CD14-positive monocyte (primary cell): ENCODE data around the gene MRPL4. TPM values are rescaled to one million over a fixed set of nuclear protein-coding genes. Genes with fewer than 3 reads are reported as not detected.

Source experiments
- DNase-seq, 3 donors: peaks; one replicate each; pipeline ENCODE4 v3.0.0-alpha.2; 2011 to 2022
- H2AFZ ChIP-seq: 2 replicates; pipeline ENCODE4 v1.6.0; 2012; ENCODE audit warnings: mild to moderate bottlenecking, low read depth, low read length, inconsistent platforms; ENCODE audit not compliant: insufficient read depth, poor library complexity, severe bottlenecking
- H3K27ac ChIP-seq, 2 donors: 1 replicate in 1 of 2; 2 replicates in 1 of 2; pipeline ENCODE4 v1.5.1; 2012 to 2013; ENCODE audit warnings: low read length in 2 of 2, control low read depth in 1 of 2, inconsistent platforms in 1 of 2, low read depth in 1 of 2, mild to moderate bottlenecking in 1 of 2
- H3K27me3 ChIP-seq, 2 donors: one replicate each; pipeline versions ENCODE4 v1.6.0 to v1.6.1; 2011 to 2013; ENCODE audit warnings: low read length in 2 of 2; ENCODE audit not compliant: control insufficient read depth in 2 of 2, insufficient read depth in 2 of 2
- H3K36me3 ChIP-seq, 2 donors: replicated peaks in 1 of 2; 1 replicate in 1 of 2; 2 replicates in 1 of 2; pipeline versions ENCODE4 v1.5.1 to v1.6.1; 2012 to 2013; ENCODE audit warnings: low read length in 2 of 2, control low read depth in 1 of 2, inconsistent platforms in 1 of 2, mild to moderate bottlenecking in 1 of 2; ENCODE audit not compliant: insufficient read depth in 2 of 2, control insufficient read depth in 1 of 2
- H3K4me1 ChIP-seq, 2 donors: 1 replicate in 1 of 2; 2 replicates in 1 of 2; pipeline versions ENCODE4 v1.5.1 to v1.6.1; 2012 to 2013; ENCODE audit warnings: low read length in 2 of 2, control low read depth in 1 of 2, inconsistent platforms in 1 of 2, mild to moderate bottlenecking in 1 of 2, moderate library complexity in 1 of 2; ENCODE audit not compliant: insufficient read depth in 2 of 2, control insufficient read depth in 1 of 2
- H3K4me2 ChIP-seq: replicated peaks from 2 replicates; pipeline ENCODE3; 2012; ENCODE audit warnings: low read length, moderate library complexity, mild to moderate bottlenecking; ENCODE audit not compliant: poor library complexity, severe bottlenecking; ENCODE audit errors: extremely low read depth
- H3K4me3 ChIP-seq, 3 experiments: fragments of 200-600 bp in 1 of 3; sonication (generic) in 1 of 3; replicated peaks in 1 of 3; 1 replicate in 2 of 3; 2 replicates in 1 of 3; pipeline ENCODE4 v1.5.1; 2011 to 2013; ENCODE audit warnings: low read length in 3 of 3, mild to moderate bottlenecking in 3 of 3, control low read depth in 2 of 3, low read depth in 2 of 3, inconsistent platforms in 1 of 3, moderate library complexity in 1 of 3
- H3K79me2 ChIP-seq: 2 replicates; pipeline ENCODE4 v1.6.0; 2012; ENCODE audit warnings: mild to moderate bottlenecking, control low read depth, inconsistent platforms, low read length, moderate library complexity; ENCODE audit not compliant: insufficient read depth
- H3K9ac ChIP-seq: 2 replicates; pipeline ENCODE4 v1.6.0; 2017; ENCODE audit warnings: low read length, mild to moderate bottlenecking; ENCODE audit not compliant: insufficient read depth, poor library complexity, severe bottlenecking
- H3K9me3 ChIP-seq, 2 donors: replicated peaks in 1 of 2; 1 replicate in 1 of 2; 2 replicates in 1 of 2; pipeline versions ENCODE4 v1.5.1 to v1.6.1; 2012 to 2013; ENCODE audit warnings: low read length in 2 of 2, control low read depth in 1 of 2; ENCODE audit not compliant: control insufficient read depth in 1 of 2, insufficient read depth in 1 of 2
- H4K20me1 ChIP-seq: 2 replicates; pipeline ENCODE4 v1.6.0; 2012; ENCODE audit warnings: mild to moderate bottlenecking, low read length, control low read depth, moderate library complexity; ENCODE audit not compliant: insufficient read depth
- H3K27ac Mint-ChIP-seq, 7 donors: one replicate each; pipeline ENCODE4 v1.8.0; 2020; ENCODE audit warnings: mild to moderate bottlenecking in 7 of 7, mixed read lengths in 7 of 7, moderate library complexity in 6 of 7, inconsistent platforms in 2 of 7
- H3K27me3 Mint-ChIP-seq, 3 donors: one replicate each; pipeline ENCODE4 v1.8.0; 2021 to 2022; ENCODE audit warnings: low read depth in 3 of 3, mild to moderate bottlenecking in 3 of 3, mixed read lengths in 3 of 3, moderate library complexity in 3 of 3, inconsistent platforms in 1 of 3
- H3K36me3 Mint-ChIP-seq, 2 donors: one replicate each; pipeline ENCODE4 v1.8.0; 2020; ENCODE audit warnings: mixed read lengths in 2 of 2, inconsistent platforms in 1 of 2, mild to moderate bottlenecking in 1 of 2
- H3K4me1 Mint-ChIP-seq: one replicate; pipeline ENCODE4 v1.8.0; 2020; ENCODE audit warnings: mild to moderate bottlenecking, mixed read lengths
- H3K4me3 Mint-ChIP-seq, 2 donors: one replicate each; pipeline ENCODE4 v1.8.0; 2020; ENCODE audit warnings: mild to moderate bottlenecking in 2 of 2, mixed read lengths in 2 of 2, moderate library complexity in 1 of 2
- H3K9me3 Mint-ChIP-seq, 7 donors: one replicate each; pipeline ENCODE4 v1.8.0; 2020 to 2022; ENCODE audit warnings: mixed read lengths in 7 of 7, mild to moderate bottlenecking in 6 of 7, moderate library complexity in 6 of 7, inconsistent platforms in 2 of 7
- CTCF ChIP-seq: fragments of 200-600 bp; IDR thresholded peaks from one replicate; pipeline ENCODE4 v1.8.0; 2022; ENCODE audit warnings: antibody characterized with exemption, mild to moderate bottlenecking
- WGBS: methylation state at CpG from one replicate; pipeline ENCODE4 v1.1.5; 2013; ENCODE audit warnings: missing lambda C conversion rate; ENCODE audit not compliant: insufficient coverage; 5-methylcytosine and 5-hydroxymethylcytosine counted together
- intact Hi-C, 2 donors: fragments of 100-400 bp; cut with micrococcal nuclease; formaldehyde crosslinking; loops; one replicate each; pipeline versions ENCODE4 v1.15.0 to v1.15.1; 2023
- polyA plus RNA-seq, 3 donors: library from polyadenylated mRNA; depleted of rRNA in 1 of 3; unstranded in 2 of 3; stranded (reverse) in 1 of 3; fragments of 300-500 nt in 2 of 3; fragments of >200 nt in 1 of 3; fragmentation: Illumina TruSeq in 2 of 3; gene quantifications; 1 replicate in 2 of 3; 2 replicates in 1 of 3; pipeline ENCODE4 v1.2.3, GENCODE V29; 2012 to 2021

MRPL4 gene
- polyA plus RNA-seq, 3 donors, result 20.4 to 40.2 (median 22.7) TPM

DNA sequence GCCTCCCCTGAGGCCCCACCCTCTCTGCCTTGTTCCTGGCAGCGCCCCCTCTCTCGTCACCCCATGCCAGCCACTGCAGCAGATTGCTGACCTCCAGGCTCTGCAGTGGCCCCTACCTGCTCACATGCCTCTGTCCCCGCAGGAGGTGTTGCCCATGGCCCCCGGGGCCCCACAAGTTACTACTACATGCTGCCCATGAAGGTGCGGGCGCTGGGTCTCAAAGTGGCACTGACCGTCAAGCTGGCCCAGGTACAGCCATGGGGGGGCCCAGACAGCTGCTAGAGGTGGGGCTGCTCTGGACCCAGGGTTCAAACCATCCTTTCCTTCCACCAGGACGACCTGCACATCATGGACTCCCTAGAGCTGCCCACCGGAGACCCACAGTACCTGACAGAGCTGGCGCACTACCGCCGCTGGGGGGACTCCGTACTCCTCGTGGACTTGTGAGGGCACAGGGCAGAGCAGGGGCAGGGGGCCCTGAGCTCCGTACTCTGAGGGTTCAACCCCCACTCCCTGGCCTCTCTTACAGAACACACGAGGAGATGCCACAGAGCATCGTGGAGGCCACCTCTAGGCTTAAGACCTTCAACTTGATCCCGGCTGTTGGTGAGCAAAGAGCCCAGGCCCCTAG lies 6.2 kb downstream of the MRPL4 start:
- peaks cover 8% of the 10 kb centered on the region for H3K79me2 ChIP-seq
- no peak overlapping the region for H3K4me3 ChIP-seq
- 97% methylated on average over 17 of the region's 18 CpGs for WGBS
- no peaks in the 10 kb centered on the region for H3K27me3 ChIP-seq
- no peaks in the 10 kb centered on the region for H3K9me3 ChIP-seq
- H3K9ac ChIP-seq, result no peak overlapping the region
- peaks cover 0 to 2% (median 0%) of the 10 kb centered on the region in 7 donors for H3K9me3 Mint-ChIP-seq
- no peak overlapping the region for H3K4me3 Mint-ChIP-seq
- peaks cover 49 to 55% of the 10 kb centered on the region in 2 donors for H3K36me3 ChIP-seq
- DNase-seq, result no peak
- peaks cover 14% of the 10 kb centered on the region for H4K20me1 ChIP-seq
- H3K27me3 Mint-ChIP-seq, result peaks cover 0 to 5% (median 0%) of the 10 kb centered on the region in 3 donors
- no peak overlapping the region for H2AFZ ChIP-seq
- peaks cover 6% of the 10 kb centered on the region for H3K4me1 Mint-ChIP-seq
- H3K4me1 ChIP-seq, result no peaks in the 10 kb centered on the region
- H3K27ac ChIP-seq, result no peak overlapping the region
- TF ChIP-seq CTCF, result no peak
- H3K4me2 ChIP-seq, result no peak overlapping the region
- H3K27ac Mint-ChIP-seq, result peak overlapping the region in 4 of 7 donors; percentile 11 to 74 (median 33)
- H3K36me3 Mint-ChIP-seq, result peaks cover 45 to 61% of the 10 kb centered on the region in 2 donors
- intact Hi-C loops, result loop anchor here (2.0 kb wide), 1 partner anchor 133 kb away; no protein-coding TSS in a partner anchor

DNA sequence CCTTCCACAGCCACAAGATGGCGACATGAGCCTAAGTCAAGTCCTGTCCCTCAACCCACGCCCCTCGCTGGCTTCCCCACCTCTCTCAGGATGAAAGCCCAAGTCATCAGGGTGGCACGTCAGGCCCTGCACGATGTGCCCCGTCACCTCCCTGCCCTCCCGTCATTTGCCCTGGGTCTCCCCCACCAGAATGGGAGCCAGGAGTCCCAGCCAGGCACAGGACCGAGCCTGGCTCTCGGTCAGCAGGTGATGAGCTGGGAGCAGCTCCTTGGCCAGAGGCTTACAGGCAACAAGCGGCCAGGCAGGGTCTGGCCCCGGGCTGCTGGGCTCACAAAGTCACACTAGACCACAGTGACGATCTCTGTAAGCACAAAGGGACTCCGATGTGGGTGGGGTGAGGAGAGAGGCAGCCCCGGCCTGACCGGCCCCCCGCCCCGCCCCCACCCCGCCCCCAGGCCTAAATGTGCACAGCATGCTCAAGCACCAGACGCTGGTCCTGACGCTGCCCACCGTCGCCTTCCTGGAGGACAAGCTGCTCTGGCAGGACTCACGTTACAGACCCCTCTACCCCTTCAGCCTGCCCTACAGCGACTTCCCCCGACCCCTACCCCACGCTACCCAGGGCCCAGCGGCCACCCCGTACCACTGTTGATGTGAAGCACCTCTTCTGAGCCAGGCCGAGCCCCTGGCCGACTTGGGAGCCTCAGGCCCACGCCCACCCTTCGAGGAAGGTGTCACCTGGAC lies 7.3 kb downstream of the MRPL4 start:
- Histone ChIP-seq H4K20me1 (peaks cover 14% of the 10 kb centered on the region), H3K36me3 (peaks cover 42 to 47% of the 10 kb centered on the region in 2 donors), H3K9ac (no peak overlapping the region), H3K79me2 (no peaks in the 10 kb centered on the region), H3K27me3 (no peaks in the 10 kb centered on the region), H3K9me3 (no peaks in the 10 kb centered on the region), H3K4me1 (no peaks in the 10 kb centered on the region), H3K4me2 (no peak overlapping the region), H3K4me3 (no peak overlapping the region), H3K27ac (no peak overlapping the region), H2AFZ (no peak overlapping the region)
- H3K4me1 Mint-ChIP-seq, result peaks cover 3% of the 10 kb centered on the region
- TF ChIP-seq CTCF, result peak; percentile 72
- intact Hi-C loops, result loop anchor here (2.0 kb wide), 1 partner anchor 131 kb away; no protein-coding TSS in a partner anchor
- WGBS, result 59% methylated on average over 18 of the region's 32 CpGs
- peak overlapping the region in 1 of 7 donors; percentile 59 for H3K27ac Mint-ChIP-seq
- DNase-seq, result peak; percentile 78 to 88 (median 79)
- H3K27me3 Mint-ChIP-seq, result peaks cover 0 to 8% (median 1%) of the 10 kb centered on the region in 3 donors
- H3K36me3 Mint-ChIP-seq, result peaks cover 38 to 51% of the 10 kb centered on the region in 2 donors
- peaks cover 0 to 3% (median 0%) of the 10 kb centered on the region in 7 donors for H3K9me3 Mint-ChIP-seq
- H3K4me3 Mint-ChIP-seq, result no peak overlapping the region
